Measurements from ENCODE around the gene MAP4.

Gene MAP4

GRCh38 chr3:47877290-47877689 lies 138.9 kb downstream of the MAP4 start:
- FAIRE-seq (no peak), DNase-seq (ENCODE audit: insufficient read length, low spot score) (no peak)
- TF ChIP-seq POLR2A (IDR thresholded peaks at IDR 0.05; ENCODE audit: low read depth, low read length) (no peak), TAF1 (IDR thresholded peaks at IDR 0.05; ENCODE audit: low read depth, low read length) (no peak), PAX5 (IDR thresholded peaks at IDR 0.05; ENCODE audit: insufficient read depth, low read length, severe bottlenecking) (no peak)

GRCh38 chr3:47874913-47875312 lies 141.3 kb downstream of the MAP4 start:
- no peak for TF ChIP-seq POU2F2 (IDR thresholded peaks at IDR 0.05; ENCODE audit: low read depth, low read length)
- no peak for TF ChIP-seq POLR2A (IDR thresholded peaks at IDR 0.05; ENCODE audit: low read depth, low read length)
- TF ChIP-seq SPI1 (IDR thresholded peaks at IDR 0.05; ENCODE audit: low read depth, low read length): no peak
- no peak for TF ChIP-seq POLR2AphosphoS5 (IDR thresholded peaks at IDR 0.05; ENCODE audit: low read depth, low read length)
- no peak for TF ChIP-seq PAX5 (IDR thresholded peaks at IDR 0.05; ENCODE audit: insufficient read depth, low read length, severe bottlenecking)
- no peak for TF ChIP-seq TAF1 (IDR thresholded peaks at IDR 0.05; ENCODE audit: low read depth, low read length)
- no peak for DNase-seq (ENCODE audit: insufficient read length, low spot score)
- FAIRE-seq: no peak

GRCh38 chr3:47874438-47874837 lies 141.8 kb downstream of the MAP4 start:
- TF ChIP-seq TAF1 (IDR thresholded peaks at IDR 0.05; ENCODE audit: low read depth, low read length): no peak
- no peak for TF ChIP-seq POLR2AphosphoS5 (IDR thresholded peaks at IDR 0.05; ENCODE audit: low read depth, low read length)
- no peak for TF ChIP-seq PAX5 (IDR thresholded peaks at IDR 0.05; ENCODE audit: insufficient read depth, low read length, severe bottlenecking)
- TF ChIP-seq POU2F2 (IDR thresholded peaks at IDR 0.05; ENCODE audit: low read depth, low read length): no peak
- no peak for TF ChIP-seq POLR2A (IDR thresholded peaks at IDR 0.05; ENCODE audit: low read depth, low read length)
- no peak for TF ChIP-seq SPI1 (IDR thresholded peaks at IDR 0.05; ENCODE audit: low read depth, low read length)
- FAIRE-seq: no peak
- DNase-seq (ENCODE audit: insufficient read length, low spot score): no peak

GRCh38 chr3:47872916-47873315 lies 143.3 kb downstream of the MAP4 start:
- DNase-seq (ENCODE audit: insufficient read length, low spot score) (no peak), FAIRE-seq (no peak)
- no peak for TF ChIP-seq TAF1 (IDR thresholded peaks at IDR 0.05; ENCODE audit: low read depth, low read length)
- TF ChIP-seq POLR2AphosphoS5 (IDR thresholded peaks at IDR 0.05; ENCODE audit: low read depth, low read length): no peak
- no peak for TF ChIP-seq PAX5 (IDR thresholded peaks at IDR 0.05; ENCODE audit: insufficient read depth, low read length, severe bottlenecking)
- no peak for TF ChIP-seq POLR2A (IDR thresholded peaks at IDR 0.05; ENCODE audit: low read depth, low read length)
- TF ChIP-seq SPI1 (IDR thresholded peaks at IDR 0.05; ENCODE audit: low read depth, low read length): no peak
- no peak for TF ChIP-seq POU2F2 (IDR thresholded peaks at IDR 0.05; ENCODE audit: low read depth, low read length)

- peak; percentile 35 for FAIRE-seq
Observed at GRCh38 chr3:47871389-47871788, 144.8 kb downstream of the MAP4 start.

GRCh38 chr3:47870702-47871260 lies 145.4 kb downstream of the MAP4 start:
- FAIRE-seq: no peak
- DNase-seq (ENCODE audit: insufficient read length, low spot score): no peak
- no peak for TF ChIP-seq POU2F2 (IDR thresholded peaks at IDR 0.05; ENCODE audit: low read depth, low read length)
- no peak for TF ChIP-seq SPI1 (IDR thresholded peaks at IDR 0.05; ENCODE audit: low read depth, low read length)
- TF ChIP-seq PAX5 (IDR thresholded peaks at IDR 0.05; ENCODE audit: insufficient read depth, low read length, severe bottlenecking): no peak
- TF ChIP-seq POLR2AphosphoS5 (IDR thresholded peaks at IDR 0.05; ENCODE audit: low read depth, low read length): no peak

More at GRCh38 chr3:47871389-47871788, 144.8 kb downstream of the MAP4 start:
- DNase-seq (ENCODE audit: insufficient read length, low spot score): no peak
- TF ChIP-seq PAX5 (IDR thresholded peaks at IDR 0.05; ENCODE audit: insufficient read depth, low read length, severe bottlenecking): no peak
- TF ChIP-seq POLR2A (IDR thresholded peaks at IDR 0.05; ENCODE audit: low read depth, low read length): no peak
- no peak for TF ChIP-seq POLR2AphosphoS5 (IDR thresholded peaks at IDR 0.05; ENCODE audit: low read depth, low read length)
- no peak for TF ChIP-seq TAF1 (IDR thresholded peaks at IDR 0.05; ENCODE audit: low read depth, low read length)
- TF ChIP-seq SPI1 (IDR thresholded peaks at IDR 0.05; ENCODE audit: low read depth, low read length): no peak
- TF ChIP-seq POU2F2 (IDR thresholded peaks at IDR 0.05; ENCODE audit: low read depth, low read length): no peak

- FAIRE-seq (no peak), DNase-seq (ENCODE audit: insufficient read length, low spot score) (no peak)
- TF ChIP-seq SPI1 (IDR thresholded peaks at IDR 0.05; ENCODE audit: low read depth, low read length) (no peak), PAX5 (IDR thresholded peaks at IDR 0.05; ENCODE audit: insufficient read depth, low read length, severe bottlenecking) (no peak), POU2F2 (IDR thresholded peaks at IDR 0.05; ENCODE audit: low read depth, low read length) (no peak), TAF1 (IDR thresholded peaks at IDR 0.05; ENCODE audit: low read depth, low read length) (no peak), POLR2AphosphoS5 (IDR thresholded peaks at IDR 0.05; ENCODE audit: low read depth, low read length) (no peak), POLR2A (IDR thresholded peaks at IDR 0.05; ENCODE audit: low read depth, low read length) (no peak)
Observed at GRCh38 chr3:47870156-47870555, 146.1 kb downstream of the MAP4 start.

GRCh38 chr3:47868306-47868705 lies 147.9 kb downstream of the MAP4 start:
- TF ChIP-seq POLR2A (IDR thresholded peaks at IDR 0.05; ENCODE audit: low read depth, low read length) (no peak), POU2F2 (IDR thresholded peaks at IDR 0.05; ENCODE audit: low read depth, low read length) (no peak), TAF1 (IDR thresholded peaks at IDR 0.05; ENCODE audit: low read depth, low read length) (no peak), SPI1 (IDR thresholded peaks at IDR 0.05; ENCODE audit: low read depth, low read length) (no peak)
- DNase-seq (ENCODE audit: insufficient read length, low spot score): no peak
- no peak for FAIRE-seq

GRCh38 chr3:47867451-47868044 lies 148.7 kb downstream of the MAP4 start:
- DNase-seq (ENCODE audit: insufficient read length, low spot score) (no peak), FAIRE-seq (no peak)
- no peak for TF ChIP-seq POLR2AphosphoS5 (IDR thresholded peaks at IDR 0.05; ENCODE audit: low read depth, low read length)
- TF ChIP-seq TAF1 (IDR thresholded peaks at IDR 0.05; ENCODE audit: low read depth, low read length): no peak
- no peak for TF ChIP-seq POLR2A (IDR thresholded peaks at IDR 0.05; ENCODE audit: low read depth, low read length)
- TF ChIP-seq POU2F2 (IDR thresholded peaks at IDR 0.05; ENCODE audit: low read depth, low read length): no peak
- no peak for TF ChIP-seq SPI1 (IDR thresholded peaks at IDR 0.05; ENCODE audit: low read depth, low read length)
- TF ChIP-seq PAX5 (IDR thresholded peaks at IDR 0.05; ENCODE audit: insufficient read depth, low read length, severe bottlenecking): no peak

GRCh38 chr3:47865192-47865591 lies 151.0 kb downstream of the MAP4 start:
- FAIRE-seq: no peak

More at GRCh38 chr3:47865192-47865591, 151.0 kb downstream of the MAP4 start:
- TF ChIP-seq TAF1 (IDR thresholded peaks at IDR 0.05; ENCODE audit: low read depth, low read length): no peak
- TF ChIP-seq POU2F2 (IDR thresholded peaks at IDR 0.05; ENCODE audit: low read depth, low read length): no peak
- DNase-seq (ENCODE audit: insufficient read length, low spot score): no peak

Data from GM12891 (cell line).